Brain microvascular endothelial cell (primary cell): ENCODE results near the gene PCCB.
"Not testable (repeated sequence)": the region's sequence is repeated elsewhere in the genome, so short reads cannot be mapped to it uniquely, and the experiment has no call there.

Experiments used
- DNase-seq: peaks from one replicate; pipeline ENCODE4 v3.0.0-alpha.2; 2020
- H3K27ac ChIP-seq: fragments of 250-450 bp; sonication (Bioruptor Pico); 2 replicates; pipeline ENCODE4 v1.5.1; 2020; ENCODE audit warnings: mild to moderate bottlenecking, moderate library complexity
- H3K27me3 ChIP-seq: fragments of 250-450 bp; sonication (Bioruptor Pico); replicated peaks from 2 replicates; pipeline ENCODE4 v1.5.1; 2020; ENCODE audit warnings: mild to moderate bottlenecking
- H3K36me3 ChIP-seq: fragments of 250-450 bp; sonication (Bioruptor Pico); replicated peaks from 2 replicates; pipeline ENCODE4 v1.5.1; 2020; ENCODE audit warnings: mild to moderate bottlenecking
- H3K4me3 ChIP-seq: 2 replicates; pipeline ENCODE4 v1.5.1; 2011; ENCODE audit warnings: low read depth, mild to moderate bottlenecking, control low read depth, low read length, moderate library complexity
- in situ Hi-C: cut with HindIII; loops from 2 replicates; pipeline ENCODE4 v1.10.0; 2017; ENCODE audit warnings: low sequenced_read_pairs, low pct_ligation_motif_present
- TF ChIP-seq, protein P1 (sequence below): IDR thresholded peaks from 2 replicates; pipeline ENCODE4 v1.5.1; 2011; ENCODE audit warnings: low read depth, mild to moderate bottlenecking, moderate library complexity, low read length, control low read depth, inconsistent platforms; ENCODE audit errors: missing control alignments

PCCB gene

DNA sequence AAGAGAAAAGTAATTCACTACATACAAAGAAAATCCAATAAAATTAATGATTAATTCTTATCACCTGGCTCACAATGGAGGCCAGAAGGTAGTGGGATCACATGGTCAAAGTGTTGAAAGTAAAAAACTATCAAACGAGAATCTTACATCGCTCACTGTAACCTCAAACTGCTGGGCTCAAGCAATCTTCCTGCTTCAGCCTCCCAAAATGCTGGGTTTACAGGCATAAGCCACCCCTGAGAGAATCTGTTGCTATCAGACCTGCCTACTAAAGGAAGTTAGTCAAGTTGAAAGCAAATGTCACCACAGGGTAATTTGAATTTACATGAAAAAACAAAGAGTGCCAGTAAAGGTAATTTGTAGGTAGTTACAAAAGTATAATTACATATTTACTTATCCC lies 103.3 kb downstream of the PCCB start:
- in situ Hi-C loops: no loop called here
- Histone ChIP-seq H3K27me3 (no peaks in the 10 kb centered on the region), H3K36me3 (no peaks in the 10 kb centered on the region), H3K4me3 (no peak overlapping the region), H3K27ac (no peak overlapping the region)
- no peak for DNase-seq
- TF ChIP-seq, protein P1, sequence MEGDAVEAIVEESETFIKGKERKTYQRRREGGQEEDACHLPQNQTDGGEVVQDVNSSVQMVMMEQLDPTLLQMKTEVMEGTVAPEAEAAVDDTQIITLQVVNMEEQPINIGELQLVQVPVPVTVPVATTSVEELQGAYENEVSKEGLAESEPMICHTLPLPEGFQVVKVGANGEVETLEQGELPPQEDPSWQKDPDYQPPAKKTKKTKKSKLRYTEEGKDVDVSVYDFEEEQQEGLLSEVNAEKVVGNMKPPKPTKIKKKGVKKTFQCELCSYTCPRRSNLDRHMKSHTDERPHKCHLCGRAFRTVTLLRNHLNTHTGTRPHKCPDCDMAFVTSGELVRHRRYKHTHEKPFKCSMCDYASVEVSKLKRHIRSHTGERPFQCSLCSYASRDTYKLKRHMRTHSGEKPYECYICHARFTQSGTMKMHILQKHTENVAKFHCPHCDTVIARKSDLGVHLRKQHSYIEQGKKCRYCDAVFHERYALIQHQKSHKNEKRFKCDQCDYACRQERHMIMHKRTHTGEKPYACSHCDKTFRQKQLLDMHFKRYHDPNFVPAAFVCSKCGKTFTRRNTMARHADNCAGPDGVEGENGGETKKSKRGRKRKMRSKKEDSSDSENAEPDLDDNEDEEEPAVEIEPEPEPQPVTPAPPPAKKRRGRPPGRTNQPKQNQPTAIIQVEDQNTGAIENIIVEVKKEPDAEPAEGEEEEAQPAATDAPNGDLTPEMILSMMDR: no peak

DNA sequence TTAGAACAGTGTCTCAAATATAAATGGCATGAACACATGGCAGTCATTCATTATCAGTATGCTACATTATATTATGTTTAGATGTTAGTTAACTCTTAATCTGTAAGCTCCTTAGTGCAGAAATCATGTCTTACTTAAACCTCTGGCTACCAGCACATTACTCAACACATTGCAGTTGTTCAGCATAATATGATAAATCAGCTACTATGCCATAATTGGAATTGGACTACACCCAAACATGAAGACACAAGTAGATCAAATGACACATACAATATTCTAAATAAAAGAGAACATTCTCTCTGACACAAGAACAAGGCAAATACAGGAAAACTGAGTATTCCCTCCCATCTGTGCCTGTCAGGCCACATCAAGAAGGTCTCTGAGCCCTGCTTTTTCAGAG lies 116.1 kb downstream of the PCCB start:
- no peaks in the 10 kb centered on the region for H3K36me3 ChIP-seq
- H3K27ac ChIP-seq: no peak overlapping the region
- DNase-seq: no peak
- no peak overlapping the region for H3K4me3 ChIP-seq
- no peaks in the 10 kb centered on the region for H3K27me3 ChIP-seq
- in situ Hi-C loops: no loop called here
- TF ChIP-seq, protein P1: no peak

DNA sequence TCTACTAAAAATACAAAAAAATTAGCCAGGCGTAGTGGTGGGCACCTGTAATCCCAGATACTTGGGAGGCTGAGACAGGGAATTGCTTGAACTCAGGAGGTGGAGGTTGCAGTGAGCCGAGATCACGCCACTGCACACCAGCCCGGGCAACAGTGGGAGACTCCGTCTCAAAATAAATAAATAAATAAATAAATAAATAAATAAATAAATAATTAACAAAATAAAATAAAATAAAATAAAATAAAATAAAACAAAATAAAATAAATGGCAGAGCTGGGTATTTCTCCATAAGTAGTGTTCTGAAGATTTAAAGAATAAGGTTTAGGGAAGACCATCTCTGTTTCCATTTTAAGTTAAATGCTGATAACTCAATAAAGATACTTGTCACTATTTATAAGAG lies 125.7 kb downstream of the PCCB start:
- H3K4me3 ChIP-seq, in situ Hi-C loops, H3K36me3 ChIP-seq, H3K27me3 ChIP-seq, H3K27ac ChIP-seq, DNase-seq: not testable (repeated sequence)

DNA sequence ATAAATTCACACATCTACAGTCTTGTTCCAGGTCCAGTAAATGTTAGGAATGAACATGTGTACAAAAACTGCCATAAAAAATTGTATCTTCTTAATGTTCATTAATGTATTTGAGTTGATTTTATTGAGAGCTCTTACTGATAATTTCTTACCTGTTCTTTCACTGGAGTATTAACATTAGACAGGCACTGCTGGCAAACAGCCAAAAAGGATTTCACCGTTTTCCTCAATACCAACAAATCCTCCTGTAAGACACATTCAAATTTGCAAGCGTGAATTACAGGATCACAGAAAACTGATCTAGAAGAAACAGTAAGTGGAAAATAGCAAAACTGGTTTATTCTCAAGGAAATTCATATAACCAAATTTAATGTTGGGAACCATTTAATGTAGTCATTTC lies 127.4 kb downstream of the PCCB start:
- H3K36me3 ChIP-seq: no peaks in the 10 kb centered on the region
- in situ Hi-C loops: no loop called here
- no peak for DNase-seq
- no peak overlapping the region for H3K4me3 ChIP-seq
- TF ChIP-seq, protein P1: no peak
- H3K27ac ChIP-seq: no peak overlapping the region
- H3K27me3 ChIP-seq: no peaks in the 10 kb centered on the region

DNA sequence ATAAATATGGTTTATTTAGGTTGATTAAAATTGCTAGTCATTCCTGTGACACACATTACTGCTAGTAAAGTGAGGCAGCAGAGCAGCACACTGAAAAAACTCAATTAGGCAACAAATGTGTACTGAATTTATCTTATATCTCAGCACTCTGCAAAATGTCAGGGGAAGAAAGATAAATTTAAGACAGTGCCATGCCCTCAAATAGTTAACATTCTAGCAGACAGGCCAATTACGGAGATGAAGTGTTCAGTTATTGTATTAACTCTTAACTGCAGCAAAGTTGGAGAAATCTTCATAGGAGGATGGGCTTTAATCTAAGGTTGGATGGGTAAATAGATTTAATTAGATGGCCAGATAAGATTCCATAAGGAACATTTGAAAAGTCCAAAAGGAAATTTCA lies 127.9 kb downstream of the PCCB start:
- in situ Hi-C loops: no loop called here
- TF ChIP-seq, protein P1: no peak

More for the DNA sequence above, 127.9 kb downstream of the PCCB start:
- no peak for DNase-seq
- Histone ChIP-seq H3K27me3 (no peaks in the 10 kb centered on the region), H3K36me3 (no peaks in the 10 kb centered on the region), H3K4me3 (no peak overlapping the region), H3K27ac (no peak overlapping the region)
